Measurements from ENCODE around the gene KCNAB3.
A peak's percentile ranks its signal among the peaks of the same experiment; 100 is the strongest.

KCNAB3 gene

DNA sequence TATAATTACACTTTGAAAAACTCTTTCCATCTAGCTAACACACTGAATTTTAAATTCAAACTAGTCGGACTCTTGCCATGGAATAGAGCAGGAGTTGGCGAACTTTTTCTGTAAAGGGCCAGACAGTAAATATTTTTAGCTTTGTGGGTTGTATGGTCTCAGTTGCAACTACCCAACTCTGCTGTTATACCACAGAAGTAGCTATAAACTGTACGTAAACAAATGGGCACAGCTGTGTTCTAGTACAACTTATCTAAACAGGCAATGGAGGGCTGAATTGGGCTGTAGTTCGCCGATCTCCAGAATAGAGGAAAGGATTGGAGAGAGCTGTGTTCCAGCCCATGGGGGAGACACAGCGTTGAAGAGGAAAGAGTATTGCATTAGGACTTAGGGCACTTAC lies 11.1 kb upstream of the KCNAB3 start:
- DNase-seq (ENCODE audit: low read depth) = no peak

DNA sequence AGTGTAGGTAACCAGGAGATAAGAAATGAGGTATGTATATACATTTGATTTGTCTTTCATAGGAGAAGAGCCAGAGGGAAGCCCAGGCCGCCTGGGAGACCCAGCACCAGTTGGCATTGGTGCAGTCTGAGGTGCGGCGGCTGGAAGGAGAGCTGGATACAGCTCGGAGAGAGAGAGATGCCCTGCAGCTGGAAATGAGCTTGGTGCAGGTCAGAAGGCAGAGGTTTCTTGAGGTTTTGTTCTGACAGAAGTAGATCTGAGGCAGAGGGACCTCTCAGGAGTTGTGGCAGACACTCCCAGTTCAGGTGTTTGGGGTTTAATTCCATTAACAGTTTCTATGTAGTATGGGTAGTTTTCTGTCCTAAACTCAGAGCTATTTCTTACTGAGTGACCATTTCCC lies 10.4 kb upstream of the KCNAB3 start:
- DNase-seq (ENCODE audit: low read depth) = no peak

DNA sequence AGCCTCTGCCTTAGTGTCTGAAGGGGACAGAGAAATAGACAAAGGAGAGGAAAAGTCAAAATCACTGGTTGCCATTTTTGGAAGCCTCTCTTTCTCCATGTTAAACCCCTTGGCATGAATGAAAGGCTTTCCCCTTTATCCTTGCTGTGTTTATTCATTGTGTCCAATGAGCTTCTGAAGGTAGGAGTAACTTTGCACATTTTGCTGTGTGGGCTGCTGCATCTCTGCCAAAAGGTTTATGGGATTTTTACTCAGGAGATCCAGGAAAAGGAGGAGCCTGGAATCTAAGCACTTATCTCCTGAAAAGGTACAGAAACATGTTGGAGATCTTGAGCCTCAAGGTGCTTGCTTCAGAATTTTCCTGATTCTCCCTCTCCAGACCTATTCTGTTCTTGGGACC lies 6.2 kb upstream of the KCNAB3 start:
- DNase-seq (ENCODE audit: low read depth) = no peak

DNA sequence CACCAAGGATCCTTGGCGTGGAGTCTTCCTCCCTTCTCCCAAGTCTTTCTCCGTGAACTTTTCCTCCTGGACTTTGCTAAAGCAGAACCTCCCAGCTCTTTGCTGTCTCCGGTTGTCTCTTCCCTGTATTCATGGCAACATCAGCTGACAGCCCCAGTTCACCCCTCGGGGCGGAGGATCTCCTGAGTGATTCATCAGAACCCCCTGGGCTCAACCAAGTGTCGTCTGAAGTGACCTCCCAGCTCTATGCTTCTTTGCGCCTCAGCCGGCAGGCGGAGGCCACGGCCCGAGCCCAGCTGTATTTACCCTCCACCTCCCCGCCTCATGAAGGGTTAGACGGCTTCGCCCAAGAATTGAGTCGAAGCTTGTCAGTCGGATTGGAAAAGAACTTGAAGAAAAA lies 3.3 kb upstream of the KCNAB3 start:
- no peak for DNase-seq (ENCODE audit: low read depth)

DNA sequence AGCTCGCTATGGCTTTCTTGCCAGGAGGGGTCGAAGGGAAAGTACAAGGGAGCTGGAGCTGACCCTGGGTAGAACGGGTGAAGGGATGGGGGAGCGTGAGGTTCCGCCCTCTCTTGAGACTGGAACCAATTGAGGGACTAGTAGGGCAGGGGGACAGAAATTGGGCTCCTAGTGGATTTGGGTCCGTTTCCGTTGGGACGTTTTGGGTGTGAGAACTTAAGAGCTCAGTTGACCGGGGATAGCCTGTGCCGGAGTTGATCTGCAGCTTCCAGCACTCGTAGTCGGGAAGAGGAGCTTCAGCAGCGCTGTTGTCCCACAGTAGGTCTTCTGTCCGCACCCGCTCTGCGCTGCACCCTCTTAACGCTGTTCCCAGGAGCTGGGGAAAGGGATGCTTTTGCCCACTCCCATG lies 2.8 kb upstream of the KCNAB3 start:
- DNase-seq (ENCODE audit: low read depth) = no peak

DNA sequence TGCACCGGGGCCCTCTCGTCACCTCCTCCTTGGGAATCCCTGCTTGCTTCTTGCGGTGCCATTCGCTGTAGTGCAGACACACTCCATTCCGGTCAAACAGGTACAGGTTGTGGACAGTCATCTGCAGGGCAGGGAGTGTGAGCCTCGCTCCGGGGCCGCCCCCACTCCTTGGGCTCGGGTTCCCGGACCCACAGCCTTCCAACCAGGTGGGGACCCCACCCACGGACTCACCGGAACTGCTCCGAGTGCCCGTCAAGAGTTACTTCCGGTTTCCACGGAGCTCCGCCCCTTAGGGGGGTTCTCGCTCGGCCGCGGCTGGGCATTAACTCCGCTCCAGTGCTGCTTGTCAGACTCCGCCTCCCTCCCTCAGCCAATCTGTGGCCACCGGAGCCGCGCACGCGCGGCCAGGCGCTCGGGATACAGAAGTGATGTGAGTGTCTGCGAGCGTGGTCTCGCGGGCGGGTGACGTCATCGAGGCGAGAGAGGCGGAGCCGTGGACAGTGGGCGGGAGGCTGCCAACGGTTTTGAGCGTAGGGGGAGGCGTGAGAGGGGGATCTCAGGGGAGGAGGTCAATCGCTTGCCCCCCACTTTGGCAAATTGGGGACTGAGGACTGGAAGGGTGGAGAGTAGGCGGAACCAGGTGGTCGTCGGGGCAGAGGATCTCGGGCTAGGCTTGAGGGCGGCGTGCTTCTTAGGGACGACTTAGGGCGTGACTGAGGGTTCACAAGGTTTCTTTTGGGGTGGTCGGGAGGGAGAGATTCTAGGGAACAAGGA lies 2.2 kb upstream of the KCNAB3 start, which contains the start of the genes CNTROB and TRAPPC1:
Gene CNTROB, plus strand, starts transcription at position 498 of the 774 bp plus-strand sequence. CDS start 874 bp downstream, outside the sequence.
Gene TRAPPC1, minus strand, starts transcription at position 238 of the 774 bp plus-strand sequence. Its CDS starts 117 bp downstream, at position 121.
- DNase-seq (ENCODE audit: low read depth) = peak; percentile 99

DNA sequence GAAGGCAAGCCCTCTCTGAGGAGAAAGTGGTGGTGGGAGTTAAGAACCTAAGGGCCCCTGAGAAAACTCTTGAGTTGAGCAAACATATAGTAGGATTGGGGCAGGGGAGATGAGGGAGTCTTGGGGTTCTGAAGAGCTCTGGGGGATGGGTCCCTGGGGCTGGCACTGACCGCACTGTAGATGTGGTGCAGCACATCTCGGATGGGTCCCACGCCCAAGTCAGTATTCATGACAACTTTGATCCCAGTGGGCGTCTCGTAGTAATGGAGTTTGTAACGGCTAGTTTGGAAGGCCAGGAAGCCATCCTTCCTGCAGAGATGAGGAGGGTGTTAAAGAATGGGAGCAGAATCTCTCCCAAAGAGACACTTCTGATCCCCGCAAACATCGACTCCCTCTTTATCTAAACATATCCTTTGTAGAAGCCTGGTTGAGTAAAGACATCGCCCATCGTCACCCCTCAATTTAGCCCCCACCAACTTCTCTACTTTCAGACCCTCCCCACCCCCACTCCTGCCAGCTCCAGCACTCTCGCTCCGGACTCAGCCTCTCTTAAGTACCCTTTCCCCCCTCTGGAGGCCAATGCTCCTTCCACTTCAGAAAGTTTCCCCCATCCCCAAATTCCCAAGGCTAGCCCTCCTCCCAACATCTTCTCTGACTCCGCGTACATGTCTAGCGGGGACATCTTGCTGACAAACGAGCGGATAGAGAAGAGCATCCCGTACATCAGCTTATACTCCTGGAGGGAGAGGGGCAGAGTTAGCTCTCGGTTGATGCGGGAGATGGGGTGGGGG lies 1.4 kb upstream of the KCNAB3 start:
- DNase-seq (ENCODE audit: low read depth) = no peak

DNA sequence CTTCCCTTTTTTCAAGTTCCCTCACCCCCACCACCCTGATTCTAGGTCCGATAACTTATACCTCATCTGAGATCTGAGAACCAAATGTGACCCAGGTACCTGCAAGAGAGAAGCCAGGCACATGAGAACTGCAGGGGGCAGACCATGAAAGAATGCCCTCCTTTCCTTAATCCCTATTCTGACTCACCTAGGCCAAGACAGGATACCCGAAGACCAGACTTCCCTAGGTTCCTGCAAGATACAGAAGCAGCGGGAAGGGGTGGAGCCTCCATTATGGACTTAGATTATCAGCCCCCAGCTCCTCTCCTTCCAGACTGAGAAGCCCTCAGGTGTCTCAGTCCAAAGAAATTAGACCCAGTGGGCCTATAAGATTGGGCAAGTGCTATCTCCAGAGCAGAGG lies 2.1 kb downstream of the KCNAB3 start:
- no peak for DNase-seq (ENCODE audit: low read depth)

DNA sequence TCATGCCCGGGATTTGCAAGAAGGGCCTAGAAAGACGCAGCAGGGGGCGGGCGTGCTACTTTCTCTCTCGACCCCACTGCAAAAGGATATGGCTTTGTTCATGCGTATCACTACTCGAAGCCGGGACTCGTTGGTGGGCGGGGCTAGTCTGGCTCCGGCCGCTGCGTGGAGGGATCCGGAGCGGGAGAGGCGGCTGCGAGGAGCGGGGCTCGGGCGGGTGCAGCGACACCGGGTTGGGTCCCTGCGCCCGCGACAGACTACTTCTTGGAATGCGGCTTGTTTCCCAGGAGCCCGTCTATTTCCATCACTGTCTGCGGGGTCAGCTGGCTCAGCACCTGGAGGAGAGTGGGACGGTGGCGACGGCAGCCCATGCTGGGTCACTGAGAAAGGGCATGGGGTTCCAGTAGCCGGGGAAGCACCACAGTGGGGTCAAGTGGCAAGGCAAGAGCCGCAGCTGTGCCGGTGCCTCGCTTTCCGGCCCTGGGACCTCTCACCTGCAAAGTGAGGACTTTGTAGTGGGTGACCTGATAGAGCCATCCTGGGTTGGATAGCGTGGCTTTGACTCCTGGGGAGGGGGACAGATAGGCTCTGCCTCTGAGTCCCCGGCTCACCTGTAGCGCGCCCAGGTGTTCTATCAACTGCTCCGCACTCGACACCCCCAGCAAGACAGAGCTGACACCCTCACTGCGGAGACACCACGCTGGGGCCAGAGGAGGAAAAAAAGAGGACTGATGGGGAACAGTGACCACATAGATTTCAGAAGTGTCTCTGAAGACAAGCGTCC lies 6.6 kb downstream of the KCNAB3 start:
- peak; percentile 59 for DNase-seq (ENCODE audit: low read depth)

DNA sequence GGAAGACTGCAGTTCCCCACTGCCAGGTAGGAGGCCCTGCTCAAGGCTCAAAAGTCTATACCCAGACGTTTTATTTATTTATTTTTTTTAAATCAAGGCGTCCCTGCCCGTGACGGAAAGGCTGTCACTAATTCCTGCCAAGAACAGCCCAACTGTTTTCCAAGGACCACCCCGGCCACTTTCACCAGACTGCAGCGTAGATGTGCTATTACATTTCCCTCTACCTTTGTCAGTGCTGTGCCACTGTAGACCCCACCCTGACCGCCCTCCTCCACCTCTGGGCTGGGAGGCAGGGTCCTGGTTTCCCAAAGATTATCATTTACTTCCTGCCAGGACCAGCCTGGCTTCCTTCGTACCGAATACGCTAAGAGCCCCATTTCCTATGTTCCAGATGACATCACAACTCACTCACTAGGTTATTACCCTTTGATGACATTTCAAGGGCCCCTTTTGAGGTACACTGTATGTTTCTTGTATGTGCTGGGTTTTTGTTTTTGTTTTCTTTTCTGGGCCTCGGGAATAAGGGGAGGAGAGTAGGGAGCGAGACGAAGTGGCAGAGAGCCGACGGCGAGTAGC lies 7.3 kb downstream of the KCNAB3 start:
- no peak for DNase-seq (ENCODE audit: low read depth)

DNA sequence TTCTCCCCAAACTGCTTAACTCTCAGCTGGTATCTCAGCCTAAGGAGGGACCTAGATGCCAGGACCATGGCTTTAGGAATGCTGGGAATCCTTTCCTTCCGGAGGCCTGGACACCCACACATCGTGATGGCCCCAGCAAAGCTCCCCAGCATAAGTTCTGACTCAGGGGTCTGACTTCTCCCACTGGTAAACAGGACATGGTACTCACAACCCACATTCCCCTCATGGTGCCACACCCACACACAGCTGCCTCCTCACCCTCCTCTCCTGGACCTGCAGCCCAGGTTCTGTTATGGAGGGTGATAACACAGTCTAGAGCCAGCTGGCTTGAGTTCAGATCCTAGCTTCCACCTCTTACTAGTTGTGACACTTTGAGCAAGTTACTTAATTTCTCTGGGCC lies 12.8 kb downstream of the KCNAB3 start:
- DNase-seq (ENCODE audit: low read depth) = no peak

DNA sequence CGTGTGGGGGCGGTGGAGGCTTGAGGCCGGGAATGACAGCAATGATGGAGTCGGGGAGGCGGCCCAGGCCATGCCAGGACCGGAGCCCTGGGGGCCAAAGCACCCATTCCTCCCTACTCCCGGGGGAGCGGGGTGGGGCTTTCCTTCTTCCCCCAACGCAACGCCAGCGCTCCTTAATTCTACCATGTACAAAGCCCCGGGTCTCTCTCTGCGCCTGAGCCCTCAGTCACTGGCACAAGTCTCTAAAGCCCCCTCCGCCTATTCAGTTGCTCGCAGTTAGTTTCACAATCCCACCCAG lies 13.3 kb downstream of the KCNAB3 start:
- DNase-seq (ENCODE audit: low read depth) = no peak

DNA sequence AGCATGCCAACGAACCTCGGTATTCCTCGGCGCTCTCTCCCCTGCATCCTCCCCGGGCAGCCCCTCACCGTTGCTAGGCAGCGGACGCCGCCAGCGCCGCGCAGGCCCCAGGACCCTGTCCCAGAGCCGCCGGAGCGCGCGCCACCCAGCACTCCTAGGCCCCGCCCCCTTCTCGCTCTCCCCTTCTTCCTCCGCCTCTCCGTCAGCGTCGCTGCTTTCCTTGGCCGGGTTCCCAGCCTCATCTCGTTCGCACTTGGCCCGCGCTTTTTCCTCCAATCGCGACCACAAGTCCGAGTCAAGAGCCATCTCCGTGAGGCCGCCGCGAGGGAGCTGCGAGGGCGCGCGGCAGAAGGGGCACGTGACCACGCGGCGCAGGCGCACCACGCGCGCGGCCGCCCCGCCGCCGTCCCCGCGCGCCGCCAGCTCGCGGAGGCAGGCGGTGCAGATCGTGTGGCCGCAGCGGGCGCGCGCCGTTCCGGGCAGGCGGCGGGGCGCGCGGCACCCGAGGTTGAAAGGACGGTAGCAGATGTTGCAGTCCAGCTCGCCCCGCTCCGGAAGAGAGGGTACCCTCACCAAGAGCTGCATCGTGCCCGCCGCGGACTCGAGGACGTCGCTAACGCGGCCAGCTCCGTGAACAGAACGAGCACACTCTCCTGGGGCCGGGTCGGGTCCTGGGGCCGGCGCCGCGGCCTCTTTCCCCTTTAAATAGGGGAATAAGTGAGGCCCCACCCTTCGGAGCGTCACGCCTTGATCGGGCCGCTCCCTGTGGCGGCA lies 13.9 kb downstream of the KCNAB3 start, which contains the start of gene RNF227:
Gene RNF227, minus strand, starts transcription at position 679 of the 774 bp plus-strand sequence. Its CDS starts 94 bp downstream, at position 585.
- DNase-seq (ENCODE audit: low read depth) = peak; percentile 70

DNA sequence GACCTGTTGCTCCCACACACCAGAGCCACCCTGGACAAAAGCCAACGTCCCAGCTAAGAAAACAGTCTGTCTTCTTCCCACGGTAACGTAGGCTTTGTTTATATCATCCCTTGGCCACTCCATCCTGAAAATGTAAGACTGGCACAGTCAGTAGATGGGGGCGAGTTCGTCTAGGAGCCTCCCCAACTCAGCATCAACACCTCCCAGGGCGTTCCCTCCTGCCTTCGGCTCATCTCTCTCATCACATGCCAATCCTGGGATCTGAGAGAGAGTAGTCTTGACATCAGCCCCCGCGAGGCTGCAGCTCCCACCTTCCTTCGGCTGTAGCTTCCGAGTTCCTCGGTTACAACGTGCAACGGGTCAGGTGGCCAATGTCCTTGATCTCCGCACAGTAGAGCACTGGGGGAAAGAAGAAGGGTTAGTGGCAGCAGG lies 14.5 kb downstream of the KCNAB3 start:
- no peak for DNase-seq (ENCODE audit: low read depth)

DNA sequence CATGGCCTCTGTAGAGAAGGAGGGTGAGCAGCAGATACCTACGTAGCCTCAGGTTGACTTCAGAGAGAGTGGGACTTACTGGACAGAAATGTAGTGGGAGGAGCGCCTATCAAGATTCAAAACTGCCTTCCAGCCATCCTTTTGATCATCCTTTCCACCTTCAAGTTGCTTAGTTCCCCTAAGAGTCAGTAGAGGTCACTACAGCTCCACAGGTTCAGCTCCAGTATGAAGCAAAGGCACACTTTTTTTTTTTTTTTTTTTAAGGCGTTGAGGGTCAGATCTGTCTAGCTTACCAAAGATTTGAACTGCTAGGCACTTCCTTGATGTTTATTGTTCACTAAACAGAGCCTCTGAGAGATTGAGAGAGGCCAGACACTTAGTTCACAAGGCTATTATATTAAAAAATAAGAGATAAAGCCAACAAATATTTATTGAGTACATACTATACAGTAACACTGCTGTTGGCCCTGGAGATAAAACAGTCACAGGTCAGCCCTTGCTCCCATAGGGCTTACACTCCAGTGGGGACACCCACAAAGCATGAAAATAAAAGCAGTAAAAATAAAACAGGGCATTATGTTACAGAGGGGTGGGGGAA lies 16.6 kb downstream of the KCNAB3 start:
- DNase-seq (ENCODE audit: low read depth) = no peak

DNA sequence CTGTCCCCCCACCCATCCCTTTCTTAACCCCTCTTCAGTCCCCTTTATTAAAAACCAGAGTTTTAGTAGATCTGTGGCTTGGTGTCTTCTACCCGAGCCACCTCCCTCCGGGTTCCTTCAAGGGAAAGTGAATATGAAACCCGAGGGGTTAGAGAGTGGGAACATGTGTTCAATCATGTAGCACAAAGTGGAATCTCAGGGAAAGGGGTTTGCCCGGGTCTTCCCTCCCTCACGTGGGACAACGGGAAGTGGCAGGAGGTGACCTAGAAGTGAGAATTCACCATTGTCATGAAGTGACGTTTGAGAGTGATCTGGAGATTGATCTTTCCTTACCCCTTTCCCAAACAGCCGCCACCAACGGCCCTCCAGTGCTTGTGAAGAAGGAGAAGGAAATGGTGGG lies 18.5 kb downstream of the KCNAB3 start:
- no peak for DNase-seq (ENCODE audit: low read depth)

DNA sequence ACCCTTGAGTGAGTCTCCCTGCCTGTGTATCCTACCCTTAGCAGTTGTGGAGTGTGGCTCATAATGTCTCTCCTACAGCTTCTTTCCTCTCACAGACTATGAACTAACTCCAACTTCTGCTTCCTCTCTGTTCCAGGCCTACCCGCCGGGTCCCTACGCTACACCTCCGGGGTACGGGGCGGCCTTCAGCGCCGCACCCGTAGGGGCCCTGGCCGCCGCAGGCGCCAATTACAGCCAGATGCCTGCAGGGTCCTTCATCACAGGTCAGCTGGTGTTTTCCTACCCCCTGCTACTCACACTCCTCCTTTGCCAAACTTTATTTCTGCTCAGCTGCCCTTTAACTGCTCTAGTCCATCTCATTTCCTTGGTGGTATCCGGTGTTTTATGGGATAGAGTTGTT lies 18.9 kb downstream of the KCNAB3 start:
- DNase-seq (ENCODE audit: low read depth) = no peak

DNA sequence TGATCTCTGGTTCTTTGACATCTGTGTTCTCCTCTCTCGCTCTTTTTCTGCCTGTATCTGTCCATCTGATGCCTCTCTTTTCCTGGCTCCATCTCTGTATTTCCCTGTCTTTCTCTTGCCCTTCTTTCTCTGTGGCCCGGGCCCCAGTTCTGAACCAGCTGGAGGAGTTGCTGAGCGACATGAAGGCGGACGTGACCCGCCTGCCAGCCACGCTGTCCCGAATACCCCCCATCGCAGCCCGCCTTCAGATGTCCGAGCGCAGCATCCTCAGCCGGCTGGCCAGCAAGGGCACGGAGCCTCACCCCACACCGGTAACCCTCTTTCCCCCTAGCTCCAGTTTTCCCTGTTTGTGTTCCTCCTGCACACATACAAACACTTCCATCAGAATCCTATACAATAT lies 19.4 kb downstream of the KCNAB3 start:
- no peak for DNase-seq (ENCODE audit: low read depth)

DNA sequence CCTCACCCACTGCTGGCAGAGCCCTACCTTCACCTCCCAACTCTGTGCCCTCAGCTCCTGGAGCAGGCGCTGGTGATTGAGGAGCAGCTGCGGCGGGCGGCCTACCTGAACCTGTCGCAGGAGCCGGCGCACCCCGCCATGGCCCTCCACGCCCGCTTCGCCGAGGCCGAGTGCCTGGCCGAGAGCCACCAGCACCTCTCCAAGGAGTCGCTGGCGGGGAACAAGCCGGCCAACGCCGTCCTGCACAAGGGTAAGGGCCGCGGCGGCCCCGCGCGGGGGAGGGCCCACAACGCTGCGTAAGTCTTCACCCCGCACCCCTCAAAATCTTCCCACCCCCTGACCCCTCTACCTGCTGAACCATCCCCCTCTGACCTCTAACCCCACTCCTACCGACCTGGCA lies 20.6 kb downstream of the KCNAB3 start:
- no peak for DNase-seq (ENCODE audit: low read depth)

DNA sequence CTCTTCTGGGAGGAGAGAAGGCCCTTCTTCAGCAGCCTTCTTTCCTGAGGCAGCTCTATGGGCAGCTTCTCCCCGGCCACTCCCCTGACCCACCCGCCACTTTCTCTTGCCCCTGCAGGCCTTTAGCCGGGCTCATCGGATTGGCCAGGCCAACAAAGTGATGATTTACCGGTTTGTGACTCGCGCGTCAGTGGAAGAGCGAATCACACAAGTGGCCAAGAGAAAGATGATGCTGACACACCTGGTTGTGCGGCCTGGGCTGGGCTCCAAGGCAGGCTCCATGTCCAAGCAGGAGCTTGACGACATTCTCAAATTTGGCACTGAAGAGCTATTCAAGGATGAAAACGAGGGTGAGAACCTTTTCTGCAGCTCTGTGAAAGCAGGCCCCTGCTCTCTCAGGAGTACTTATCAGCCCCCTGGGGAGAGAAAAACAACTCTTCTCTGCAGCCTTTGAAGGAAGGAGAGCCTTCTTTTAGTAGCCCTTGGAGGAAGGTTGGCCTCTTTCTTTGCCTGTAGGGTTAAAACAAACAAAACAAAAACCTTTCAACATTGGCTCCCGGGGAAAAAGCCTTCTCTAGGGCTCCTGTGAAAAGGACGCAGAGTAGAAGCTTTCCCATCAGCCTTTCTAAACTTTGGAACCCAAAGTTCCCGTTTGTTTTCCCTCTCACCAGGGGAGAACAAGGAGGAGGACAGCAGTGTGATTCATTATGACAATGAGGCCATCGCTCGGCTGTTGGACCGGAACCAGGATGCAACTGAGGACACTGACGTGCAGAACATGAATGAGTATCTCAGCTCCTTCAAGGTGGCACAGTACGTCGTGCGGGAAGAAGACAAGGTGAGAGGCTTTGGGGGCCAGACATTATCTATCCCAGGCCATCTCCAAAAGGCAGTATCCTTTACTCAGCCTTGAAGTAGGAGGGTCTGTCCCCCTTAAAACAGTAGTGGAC lies 26.2 kb downstream of the KCNAB3 start:
- DNase-seq (ENCODE audit: low read depth) = no peak
